Measurements from ENCODE around the gene CCDC144A.
"Not testable (repeated sequence)": the region's sequence is repeated elsewhere in the genome, so short reads cannot be mapped to it uniquely, and the experiment has no call there.

Gene CCDC144A

DNA sequence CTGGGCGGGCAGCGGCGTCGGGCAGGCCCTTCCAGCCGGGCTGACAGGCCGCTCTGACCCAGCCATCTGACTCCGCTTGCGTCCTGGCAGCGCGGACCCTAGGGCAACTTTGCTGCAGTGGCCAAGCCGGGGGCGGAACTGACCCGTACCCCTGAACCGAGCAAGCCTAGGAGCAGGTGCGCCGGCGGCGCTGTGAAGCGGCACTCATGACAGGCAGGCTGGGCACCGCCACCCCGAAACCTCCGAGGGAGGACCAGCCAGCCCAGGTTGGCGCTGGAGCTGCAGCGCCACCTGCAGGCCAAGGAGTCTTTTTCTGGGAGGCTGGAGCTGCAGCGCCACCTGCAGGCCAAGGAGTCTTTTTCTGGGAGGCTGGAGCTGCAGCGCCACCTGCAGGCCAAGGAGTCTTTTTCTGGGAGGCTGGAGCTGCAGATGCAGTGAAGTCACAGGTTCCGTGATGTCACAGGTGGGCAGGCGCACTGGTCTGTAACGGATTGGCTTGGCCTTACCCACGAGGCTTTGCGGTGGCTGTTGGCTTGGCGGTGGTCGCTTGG lies at the start of gene CCDC144A:
Gene CCDC144A (plus strand): TSS at position 511 of the 551 bp plus-strand sequence. CDS start 160 bp downstream, outside the sequence.
- DNase-seq (ENCODE audit: low read depth in 2 of 2), result peak in 1 of 2 donors; percentile 15

- DNase-seq (ENCODE audit: low read depth in 2 of 2), result no peak
These were observed 40.5 kb upstream of the CCDC144A start for GRCh38 chr17:16649585-16649984.

- DNase-seq (ENCODE audit: low read depth in 2 of 2), result no peak
These were observed 37.8 kb upstream of the CCDC144A start for GRCh38 chr17:16652252-16652651.

- DNase-seq (ENCODE audit: low read depth in 2 of 2), result no peak
These were observed 37.1 kb upstream of the CCDC144A start for GRCh38 chr17:16652847-16653366.

GRCh38 chr17:16653367-16654041 lies 36.5 kb upstream of the CCDC144A start, which contains the start of gene ZNF624:
ZNF624 (minus strand) TSS chr17:16653850.
- DNase-seq (ENCODE audit: low read depth in 2 of 2), result peak; percentile 81 to 86

DNA sequence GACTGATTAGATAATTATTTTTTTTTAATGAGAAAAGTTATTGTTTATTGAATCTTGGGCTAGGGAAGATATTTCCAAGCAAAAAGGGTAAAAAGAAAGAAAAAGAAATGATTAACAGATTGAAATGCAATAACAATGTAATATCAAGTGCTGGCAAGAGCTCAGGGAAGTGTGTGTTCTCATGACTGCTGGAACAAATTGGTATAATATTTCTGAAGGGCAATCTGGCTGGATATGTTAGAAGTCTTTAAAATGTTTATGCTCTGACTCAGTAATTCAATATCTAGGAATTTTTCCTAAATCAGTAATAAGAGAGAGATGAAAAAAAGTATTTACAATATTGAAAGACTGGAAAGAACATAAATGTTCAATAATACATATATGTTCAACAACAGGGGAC lies 28.8 kb upstream of the CCDC144A start:
- DNase-seq (ENCODE audit: low read depth in 2 of 2), result no peak

DNA sequence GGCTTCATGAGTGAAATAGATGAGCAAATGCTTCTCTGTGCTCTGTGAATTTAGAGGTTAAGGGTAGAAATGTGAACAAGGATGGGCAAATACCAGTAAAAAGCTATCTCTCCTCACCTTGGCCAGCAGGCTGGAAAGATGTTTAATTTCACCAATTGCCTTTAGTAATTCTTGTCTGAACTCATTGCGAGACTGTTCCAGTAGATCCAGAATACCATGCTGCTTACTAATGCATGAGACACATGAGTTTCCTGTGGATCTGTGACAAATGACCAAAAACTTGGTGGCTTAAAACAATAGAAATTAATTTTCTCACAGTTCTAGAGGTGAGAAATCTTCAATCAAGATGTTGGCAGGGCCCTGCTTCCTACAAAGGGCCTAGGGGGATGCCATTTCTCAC lies 27.1 kb upstream of the CCDC144A start:
- no peak for DNase-seq (ENCODE audit: low read depth in 2 of 2)

GRCh38 chr17:16666553-16666906 lies 23.5 kb upstream of the CCDC144A start:
- DNase-seq (ENCODE audit: low read depth in 2 of 2), result not testable (repeated sequence)

DNA sequence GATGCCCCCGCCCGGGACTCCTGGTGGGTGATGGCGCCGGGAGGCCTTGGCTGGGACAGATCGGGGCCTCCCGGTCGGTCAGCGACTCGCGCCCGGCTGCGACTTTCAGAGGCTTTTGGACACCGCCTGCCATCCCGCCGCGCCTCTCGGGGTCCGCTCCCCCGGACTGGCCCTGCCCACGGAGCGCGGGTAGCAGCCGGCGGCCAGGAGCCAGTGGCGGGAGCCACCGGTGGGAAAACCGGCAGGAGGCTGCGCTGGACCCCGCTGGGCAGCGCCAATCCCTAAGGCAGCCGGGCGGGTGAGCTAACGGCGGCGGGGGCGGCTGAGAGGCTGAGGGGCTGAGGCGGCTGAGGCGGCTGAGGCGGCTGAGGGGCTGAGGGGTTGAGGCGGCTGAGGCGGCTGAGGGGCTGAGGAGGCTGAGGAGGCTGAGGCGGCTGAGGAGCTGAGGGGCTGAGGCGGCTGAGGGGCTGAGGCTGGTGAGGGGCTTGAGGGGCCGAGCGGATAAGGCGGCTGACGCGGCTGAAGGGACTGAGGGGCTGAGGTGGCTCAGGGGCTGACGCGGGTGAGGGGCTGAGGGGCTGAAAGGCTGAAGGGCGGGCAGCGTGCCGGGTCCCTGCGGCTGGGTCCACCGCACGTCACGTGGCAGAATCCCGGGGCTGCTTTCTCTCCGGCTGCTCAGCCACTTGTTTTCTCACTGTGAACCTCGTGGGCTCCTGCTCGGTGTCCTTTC lies 23.0 kb upstream of the CCDC144A start:
- not testable (repeated sequence) for DNase-seq (ENCODE audit: low read depth in 2 of 2)

DNA sequence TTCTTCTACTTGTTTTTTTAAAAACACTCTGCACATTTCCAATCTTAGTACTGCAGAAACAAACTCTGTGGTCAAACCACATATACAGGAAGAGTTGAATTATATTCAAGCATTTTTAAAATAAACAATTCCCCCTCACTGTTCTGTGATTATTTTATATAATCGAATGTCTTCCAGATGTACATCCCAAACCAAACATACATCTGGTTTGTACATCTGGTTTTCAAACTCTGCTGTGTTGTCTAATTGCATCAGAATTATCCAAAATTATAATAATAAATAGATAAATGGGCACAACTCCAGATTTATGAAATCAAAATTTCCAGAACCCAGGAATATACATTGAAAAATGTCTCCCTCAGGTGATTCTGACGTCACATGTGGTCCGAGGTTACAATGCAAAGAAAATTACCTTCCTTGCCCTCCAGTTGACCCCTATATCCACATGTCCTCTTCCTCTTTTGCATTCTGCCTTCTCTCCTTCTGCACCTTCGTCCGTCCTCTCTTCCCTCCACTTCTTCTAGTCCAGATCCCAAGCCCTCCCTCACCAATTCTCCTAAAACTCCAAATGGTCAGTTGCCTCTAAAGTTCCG lies 13.3 kb upstream of the CCDC144A start:
- no peak for DNase-seq (ENCODE audit: low read depth in 2 of 2)

- not testable (repeated sequence) for DNase-seq (ENCODE audit: low read depth in 2 of 2)
These were observed 6.5 kb upstream of the CCDC144A start for GRCh38 chr17:16683290-16684138.

GRCh38 chr17:16686019-16686418 lies 4.0 kb upstream of the CCDC144A start:
- not testable (repeated sequence) for DNase-seq (ENCODE audit: low read depth in 2 of 2)

- not testable (repeated sequence) for DNase-seq (ENCODE audit: low read depth in 2 of 2)
These were observed 2.9 kb upstream of the CCDC144A start for GRCh38 chr17:16687151-16687550.

DNA sequence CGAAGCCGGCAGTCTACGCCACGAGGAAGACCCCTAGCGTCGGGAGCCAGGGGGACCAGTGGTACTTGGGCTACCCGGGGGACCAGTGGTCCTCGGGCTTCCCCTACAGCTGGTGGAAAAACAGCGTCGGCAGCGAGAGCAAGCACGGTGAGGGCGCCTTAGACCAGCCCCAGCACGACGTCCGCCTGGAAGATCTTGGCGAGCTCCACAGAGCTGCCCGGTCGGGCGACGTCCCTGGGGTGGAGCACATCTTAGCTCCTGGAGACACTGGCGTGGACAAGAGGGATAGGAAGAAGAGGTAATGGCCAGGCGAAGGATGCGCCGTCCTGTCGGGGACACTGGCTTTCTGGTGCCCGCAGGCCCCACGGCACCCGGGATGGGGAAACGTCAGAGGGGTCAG lies 406 bp downstream of the CCDC144A start:
- DNase-seq (ENCODE audit: low read depth in 2 of 2), result not testable (repeated sequence)

- DNase-seq (ENCODE audit: low read depth in 2 of 2), result not testable (repeated sequence)
These were observed 7.6 kb downstream of the CCDC144A start for GRCh38 chr17:16697603-16698002.

DNA sequence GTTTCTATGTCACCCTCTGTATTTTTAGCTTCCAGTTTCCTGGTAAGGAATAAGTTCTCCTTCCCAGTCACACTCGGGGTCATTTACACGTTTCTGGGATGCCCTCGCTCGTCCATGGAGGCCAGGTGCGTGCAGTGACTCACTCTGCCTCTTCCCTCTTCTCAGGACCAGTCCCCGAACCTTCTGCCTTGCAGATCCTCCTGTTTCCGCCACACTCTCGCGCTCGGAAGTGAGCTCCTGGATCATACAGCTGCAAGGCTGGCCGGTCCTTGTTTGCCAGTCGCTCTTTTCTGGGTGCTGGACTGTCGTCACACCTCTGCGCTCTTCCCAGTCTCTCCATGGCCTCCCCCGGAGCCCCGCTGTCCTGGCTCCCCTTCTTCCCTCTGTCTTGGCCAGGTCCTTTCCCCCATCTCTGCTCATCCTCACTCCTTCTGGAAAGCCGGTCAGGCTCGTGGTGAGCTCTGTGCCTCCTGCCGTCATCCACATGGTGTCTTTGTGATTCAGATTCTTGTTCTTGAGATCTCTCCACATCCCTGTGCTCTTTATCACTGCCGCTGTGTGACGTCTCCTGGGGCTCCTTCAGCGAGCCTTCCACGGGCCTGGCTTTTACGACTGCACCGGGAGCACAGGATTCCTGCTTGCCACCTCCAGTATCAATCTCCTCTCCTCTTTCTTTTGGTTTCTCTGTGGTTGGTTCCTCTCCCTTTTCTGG lies 55.6 kb downstream of the CCDC144A start:
- DNase-seq (ENCODE audit: low read depth in 2 of 2), result not testable (repeated sequence)

DNA sequence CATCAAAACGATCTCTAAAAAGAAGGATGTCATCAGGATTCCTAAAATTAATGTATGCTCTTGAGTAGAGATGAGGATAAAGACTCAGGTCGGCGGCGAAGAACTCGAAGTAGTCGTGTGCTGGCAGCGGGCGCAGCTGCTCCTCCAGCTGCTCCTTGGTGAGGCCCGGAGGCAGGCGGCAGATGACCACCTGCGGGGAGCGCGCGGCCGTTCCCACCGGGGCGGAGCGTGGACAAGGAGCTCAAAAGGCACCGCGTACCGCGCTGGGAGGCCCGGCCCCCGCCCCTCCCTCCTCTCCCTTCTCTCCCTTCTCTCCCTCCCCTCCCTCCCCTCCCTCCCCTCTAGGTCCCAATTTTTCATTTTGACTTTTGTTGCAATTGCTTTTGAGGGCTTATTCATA lies 56.5 kb downstream of the CCDC144A start:
- DNase-seq (ENCODE audit: low read depth in 2 of 2), result not testable (repeated sequence)

DNA sequence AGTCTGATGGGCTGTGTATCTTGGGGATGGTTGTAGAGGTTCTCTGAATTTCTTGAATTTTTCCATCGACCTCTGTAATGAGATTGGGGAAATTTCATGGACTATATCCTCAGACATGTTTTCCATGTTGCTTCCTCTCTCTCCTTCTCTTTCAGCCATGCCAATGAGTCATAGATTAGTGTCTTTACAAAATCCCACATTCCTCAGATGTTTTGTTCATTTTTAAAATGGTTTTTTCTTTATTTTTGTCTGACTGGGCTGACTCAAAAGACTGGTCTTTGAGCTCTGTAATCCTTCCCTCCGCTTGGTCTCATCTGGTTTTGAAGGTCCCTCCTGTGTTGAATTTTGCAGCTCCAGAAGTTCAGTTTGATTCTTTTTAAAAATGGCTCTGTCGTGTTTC lies 60.5 kb downstream of the CCDC144A start:
- not testable (repeated sequence) for DNase-seq (ENCODE audit: low read depth in 2 of 2)

GRCh38 chr17:16751224-16751923 lies 61.3 kb downstream of the CCDC144A start:
- DNase-seq (ENCODE audit: low read depth in 2 of 2), result not testable (repeated sequence)

- not testable (repeated sequence) for DNase-seq (ENCODE audit: low read depth in 2 of 2)
These were observed 61.9 kb downstream of the CCDC144A start for GRCh38 chr17:16751924-16752287.

Data from stimulated activated CD4-positive, alpha-beta T cell treated with anti-CD3 and anti-CD28 coated beads, Interleukin-1b, Interleukin-23, amount 100 ng/mL, for 4 hours (primary cell).